GM12892 (cell line): ENCODE results near the gene GALNS. TPM values are rescaled to one million over a fixed set of nuclear protein-coding genes. Genes with fewer than 3 reads are reported as not detected.

Experiments
- DNase-seq: peaks from one replicate; pipeline ENCODE4 v3.0.0; 2011; ENCODE audit not compliant: insufficient read length
- FAIRE-seq: peaks from 2 replicates; lab custom pipeline; 2011; peaks lifted over from hg19 to GRCh38; lab: Jason Lieb, UNC
- POLR2A ChIP-seq: IDR thresholded peaks from 2 replicates; pipeline ENCODE4 v1.6.1; 2011; ENCODE audit warnings: low read depth, low read length, control low read depth
- POLR2AphosphoS5 ChIP-seq: IDR thresholded peaks from 2 replicates; pipeline ENCODE4 v1.6.1; 2011; ENCODE audit warnings: low read depth, low read length, control low read depth
- TAF1 ChIP-seq: IDR thresholded peaks from 2 replicates; pipeline ENCODE4 v1.6.1; 2011; ENCODE audit warnings: low read depth, mild to moderate bottlenecking, control low read depth, low read length, borderline replicate concordance
- polyA plus RNA-seq: library from polyadenylated mRNA; unstranded; fragments of >200 nt; gene quantifications from one replicate; pipeline ENCODE4 v1.2.1, GENCODE V29; 2012; ENCODE audit warnings: missing spikeins, inconsistent platforms; ENCODE audit not compliant: missing spikeins

GALNS gene, protein sequence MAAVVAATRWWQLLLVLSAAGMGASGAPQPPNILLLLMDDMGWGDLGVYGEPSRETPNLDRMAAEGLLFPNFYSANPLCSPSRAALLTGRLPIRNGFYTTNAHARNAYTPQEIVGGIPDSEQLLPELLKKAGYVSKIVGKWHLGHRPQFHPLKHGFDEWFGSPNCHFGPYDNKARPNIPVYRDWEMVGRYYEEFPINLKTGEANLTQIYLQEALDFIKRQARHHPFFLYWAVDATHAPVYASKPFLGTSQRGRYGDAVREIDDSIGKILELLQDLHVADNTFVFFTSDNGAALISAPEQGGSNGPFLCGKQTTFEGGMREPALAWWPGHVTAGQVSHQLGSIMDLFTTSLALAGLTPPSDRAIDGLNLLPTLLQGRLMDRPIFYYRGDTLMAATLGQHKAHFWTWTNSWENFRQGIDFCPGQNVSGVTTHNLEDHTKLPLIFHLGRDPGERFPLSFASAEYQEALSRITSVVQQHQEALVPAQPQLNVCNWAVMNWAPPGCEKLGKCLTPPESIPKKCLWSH
- 9.9 TPM for polyA plus RNA-seq

GRCh38 chr16:88856828-88857727, at the start of gene GALNS, which contains the start of gene TRAPPC2L:
Gene GALNS (minus strand): TSS chr16:88856947. CDS start chr16:88856877, 70 bp downstream.
Gene TRAPPC2L (plus strand): TSS chr16:88857127. CDS start chr16:88857151, 24 bp downstream.
- FAIRE-seq = peak; percentile 100
- TF ChIP-seq POLR2AphosphoS5 = peak; percentile 84
- peak; percentile 90 for TF ChIP-seq TAF1
- TF ChIP-seq POLR2A = peak; percentile 91

DNA sequence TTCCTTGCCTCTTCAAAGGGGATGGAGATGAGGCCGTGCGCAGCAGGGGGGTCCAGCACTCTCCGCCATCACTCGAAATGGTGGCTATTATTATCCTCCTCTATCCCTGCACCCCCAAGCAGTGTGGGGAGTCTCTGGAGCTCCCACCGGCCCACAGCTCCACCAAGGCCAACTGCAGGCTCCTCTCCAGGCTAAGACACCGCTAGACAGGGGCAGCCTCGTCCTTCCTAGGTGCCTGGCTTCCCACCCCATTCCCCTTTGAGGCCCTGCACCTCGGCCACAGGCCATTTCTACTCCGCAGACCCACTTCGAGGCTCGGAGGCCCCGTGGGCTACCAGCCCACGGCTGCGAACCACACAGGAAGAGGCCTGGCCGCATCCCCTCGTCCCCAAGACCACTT, 49.3 kb upstream of the GALNS start:
- DNase-seq (no peak), FAIRE-seq (no peak)
- no peak for TF ChIP-seq POLR2AphosphoS5
- no peak for TF ChIP-seq TAF1
- no peak for TF ChIP-seq POLR2A

More at GRCh38 chr16:88856828-88857727, at the start of gene GALNS, which contains the start of gene TRAPPC2L:
- peak; percentile 100 for DNase-seq

DNA sequence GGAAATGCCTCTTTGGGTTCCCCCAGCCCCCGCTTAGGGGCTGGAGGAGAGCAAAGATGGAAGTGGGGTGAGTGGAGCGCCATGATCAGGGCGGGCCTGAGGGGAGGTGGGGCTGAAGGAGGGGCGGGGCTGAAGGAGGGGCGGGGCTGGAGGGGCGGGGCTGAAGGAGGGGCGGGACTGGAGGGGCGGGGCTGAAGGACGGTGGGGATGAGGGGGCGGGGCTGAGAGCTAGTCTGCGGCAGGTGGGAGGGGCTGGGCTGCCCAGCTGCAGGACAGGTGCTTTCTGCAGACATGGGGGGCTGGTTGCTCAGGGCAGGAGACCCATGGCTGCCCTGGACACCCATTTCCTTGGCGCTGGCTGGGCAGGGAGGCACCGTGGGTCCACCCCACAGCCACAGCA, 48.8 kb upstream of the GALNS start:
- no peak for FAIRE-seq
- TF ChIP-seq POLR2AphosphoS5 (no peak), TAF1 (no peak), POLR2A (no peak)
- peak; percentile 87 for DNase-seq

GRCh38 chr16:88904676-88905365, 48.1 kb upstream of the GALNS start:
- FAIRE-seq (no peak), DNase-seq (no peak)
- TF ChIP-seq POLR2A (no peak), POLR2AphosphoS5 (no peak), TAF1 (no peak)

GRCh38 chr16:88903267-88903666, 46.5 kb upstream of the GALNS start:
- DNase-seq (no peak), FAIRE-seq (no peak)
- TF ChIP-seq POLR2A (no peak), POLR2AphosphoS5 (no peak), TAF1 (no peak)

- FAIRE-seq (no peak), DNase-seq (no peak)
Observed at GRCh38 chr16:88902744-88903143, 46.0 kb upstream of the GALNS start.

DNA sequence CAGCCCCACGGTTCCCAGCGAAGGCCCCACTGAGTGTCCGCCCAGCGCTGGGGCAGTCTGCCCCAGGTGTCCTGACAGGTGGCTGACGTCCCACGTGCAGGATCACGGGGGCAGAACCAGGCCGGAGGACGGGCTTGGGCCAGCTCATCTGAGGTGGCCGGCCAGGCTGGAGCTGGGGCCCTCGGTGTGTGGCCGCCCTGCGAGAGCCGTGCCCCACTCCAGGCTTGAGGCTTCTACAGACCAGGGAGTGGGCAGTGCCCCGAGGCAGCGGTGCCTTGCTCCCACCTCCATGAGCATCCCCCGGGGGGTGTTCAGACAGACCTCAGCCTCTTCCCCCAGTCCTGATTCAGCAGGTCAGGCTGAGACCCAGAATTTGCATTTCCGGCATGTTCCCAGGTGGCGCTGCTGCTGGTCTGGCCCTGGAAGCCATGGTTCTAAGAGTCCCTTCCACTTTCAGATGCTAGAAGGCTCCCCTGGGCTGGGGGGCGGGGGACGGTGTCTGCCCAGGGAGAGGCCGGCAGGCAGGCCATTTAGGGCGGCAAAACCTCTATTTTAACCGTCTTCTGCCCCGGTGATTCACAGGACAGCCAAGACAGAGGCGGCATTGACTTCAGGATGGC, 45.1 kb upstream of the GALNS start:
- DNase-seq (no peak), FAIRE-seq (no peak)
- TF ChIP-seq POLR2A (no peak), TAF1 (no peak), POLR2AphosphoS5 (no peak)

More at GRCh38 chr16:88902744-88903143, 46.0 kb upstream of the GALNS start:
- TF ChIP-seq POLR2AphosphoS5 = no peak

GRCh38 chr16:88900662-88901052, 43.9 kb upstream of the GALNS start:
- TF ChIP-seq TAF1 = no peak
- FAIRE-seq = no peak

GRCh38 chr16:88899901-88900661, 43.3 kb upstream of the GALNS start:
- FAIRE-seq = no peak
- DNase-seq = no peak
- TF ChIP-seq POLR2A (no peak), TAF1 (no peak), POLR2AphosphoS5 (no peak)

More at GRCh38 chr16:88900662-88901052, 43.9 kb upstream of the GALNS start:
- no peak for DNase-seq
